Ovary (tissue), 9 donors: ENCODE data around the gene ADRA2C. TPM values are rescaled to one million over a fixed set of nuclear protein-coding genes. Genes with fewer than 3 reads are reported as not detected.

Source experiments
- DNase-seq, 5 donors: peaks; one replicate each; pipeline ENCODE4 v3.0.0-alpha.2; 2019 to 2020
- H3K27ac ChIP-seq, 2 donors: fragments of 200-600 bp; one replicate each; pipeline versions ENCODE4 v1.5.1 to v1.8.0; 2019 to 2022
- H3K27me3 ChIP-seq: fragments of 200-600 bp; one replicate; pipeline ENCODE4 v1.8.0; 2022
- H3K36me3 ChIP-seq: fragments of 200-600 bp; sonication (generic); one replicate; pipeline ENCODE4 v1.5.1; 2019
- H3K4me1 ChIP-seq: one replicate; pipeline ENCODE4 v1.8.1; 2013; ENCODE audit warnings: mild to moderate bottlenecking, moderate library complexity; ENCODE audit not compliant: insufficient read depth
- H3K4me3 ChIP-seq: fragments of 200-600 bp; sonication (generic); one replicate; pipeline ENCODE4 v1.5.1; 2017
- H3K9me3 ChIP-seq, 2 donors: fragments of 200-600 bp in 1 of 2; sonication (generic) in 1 of 2; one replicate each; pipeline versions ENCODE4 v1.5.1 to v1.8.1; 2013 to 2019; ENCODE audit warnings: mild to moderate bottlenecking in 1 of 2, moderate library complexity in 1 of 2
- CTCF ChIP-seq, 3 donors: fragments of 450-650 bp in 2 of 3; fragments of 200-600 bp in 1 of 3; IDR thresholded peaks; one replicate each; pipeline versions ENCODE4 v1.5.1 to v1.8.0; 2016 to 2022; ENCODE audit warnings: antibody characterized with exemption in 3 of 3, mild to moderate bottlenecking in 1 of 3
- EP300 ChIP-seq: sonication (generic); formaldehyde crosslinking; IDR thresholded peaks from one replicate; pipeline ENCODE4 v1.6.1; 2017; ENCODE audit warnings: antibody characterized with exemption
- POLR2A ChIP-seq: fragments of 450-650 bp; IDR thresholded peaks from one replicate; pipeline ENCODE4 v1.6.1; 2017; ENCODE audit warnings: antibody characterized with exemption, mild to moderate bottlenecking, moderate library complexity
- WGBS, 3 donors: extraction: QIAGEN DNeasy Blood & Tissue Kit in 1 of 3; methylation state at CpG; one replicate each; pipeline versions ENCODE4 v1.1.5 to v1.1.7; 2013 to 2017; 5-methylcytosine and 5-hydroxymethylcytosine counted together
- intact Hi-C, 4 donors: fragments of 100-400 bp; cut with DNase I; formaldehyde crosslinking; loops; one replicate each; pipeline versions ENCODE4 v1.11.0 to v1.15.1; 2022 to 2023
- polyA plus RNA-seq, 2 donors: library from polyadenylated mRNA; stranded (reverse); fragments of 200-250 nt in 1 of 2; fragments of 350-450 nt in 1 of 2; fragmentation: Illumina TruSeq in 1 of 2; extraction: RNeasy Lipid Tissue Mini Kit (QIAGEN cat#74804) in 1 of 2; gene quantifications; one replicate each; pipeline ENCODE4 v1.2.3, GENCODE V29; 2013 to 2014
- total RNA-seq, 7 donors: library from RNA; depleted of rRNA in 2 of 7; stranded (reverse); fragments of >200 nt in 2 of 7; fragmentation: NEBNext Ultra II Directional in 3 of 7; extraction: Animal tissue kit (Norgen Biotek cat#: 25700) in 3 of 7; gene quantifications; one replicate each; pipeline versions ENCODE4 v1.1.0 to v1.2.4, GENCODE V29; 2016 to 2023
- donor health status: DM: no; HTN: no; CAD: no; lungs with moderate emphysema.
- donor health status: DM: no; HTN: no; CAD: no.
- donor health status: Bipolar disorder and iron deficiency.
- donor health status: DM: yes; HTN: yes; CAD: no.
- donor health status: DM: no; HTN: no; CAD: no.
- donor health status: DM: yes; HTN: yes; CAD: no.

Gene ADRA2C
- total and polyA plus RNA-seq, 9 donors = 0.35 to 15.1 (median 4.2) TPM

DNA sequence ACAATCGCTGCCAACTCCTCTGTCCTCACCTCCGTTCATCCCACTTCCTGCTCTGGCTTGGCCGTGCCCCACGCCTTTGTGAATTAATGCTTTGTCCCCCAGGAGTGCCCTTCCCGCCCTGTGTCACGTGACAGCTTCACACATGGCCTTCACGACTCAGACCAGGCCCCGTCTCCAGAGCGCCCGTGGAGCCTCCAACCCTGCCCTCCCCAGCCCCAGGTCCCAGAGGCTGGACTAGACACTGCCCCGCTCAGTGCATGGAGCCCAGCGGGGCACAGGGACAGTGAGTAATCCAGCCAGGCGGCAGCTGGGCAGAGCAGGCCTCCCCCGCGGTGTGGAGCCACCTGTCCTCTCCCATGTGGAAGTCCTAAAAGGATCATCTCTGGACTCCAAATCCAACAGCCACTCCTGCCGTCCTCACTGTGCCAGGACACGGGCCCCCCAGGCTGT, 7.4 kb downstream of the ADRA2C start:
- TF ChIP-seq POLR2A = no peak
- TF ChIP-seq EP300 = no peak
- no peak for TF ChIP-seq CTCF (IDR thresholded peaks at IDR 0.05)
- H3K27me3 ChIP-seq = no peaks in the 10 kb centered on the region
- 54 to 79% (median 65%) methylated on average over 17 of the region's 17 CpGs for WGBS, 3 donors
- intact Hi-C loops = no loop called here
- H3K27ac ChIP-seq = no peak overlapping the region
- H3K4me1 ChIP-seq = no peaks in the 10 kb centered on the region
- no peak overlapping the region for H3K4me3 ChIP-seq
- no peaks in the 10 kb centered on the region for H3K9me3 ChIP-seq
- H3K36me3 ChIP-seq = no peaks in the 10 kb centered on the region
- DNase-seq = no peak

GRCh38 chr4:3774253-3774883, 8.2 kb downstream of the ADRA2C start:
- intact Hi-C loops = no loop called here
- no peak for DNase-seq
- Histone ChIP-seq H3K9me3 (no peaks in the 10 kb centered on the region), H3K27me3 (no peaks in the 10 kb centered on the region), H3K4me3 (no peak overlapping the region), H3K4me1 (no peaks in the 10 kb centered on the region), H3K27ac (no peak overlapping the region), H3K36me3 (no peaks in the 10 kb centered on the region)
- TF ChIP-seq EP300 = no peak
- no peak for TF ChIP-seq POLR2A
- no peak for TF ChIP-seq CTCF (IDR thresholded peaks at IDR 0.05)
- WGBS, 3 donors = 67 to 71% (median 67%) methylated on average over 19 of the region's 19 CpGs

- intact Hi-C loops = no loop called here
- H3K36me3 ChIP-seq = no peaks in the 10 kb centered on the region
- TF ChIP-seq EP300 = no peak
- no peak for TF ChIP-seq CTCF (IDR thresholded peaks at IDR 0.05)
- no peak for TF ChIP-seq POLR2A
- no peaks in the 10 kb centered on the region for H3K4me1 ChIP-seq
- 33 to 57% (median 38%) methylated on average over 16 of the region's 16 CpGs for WGBS, 3 donors
- H3K27me3 ChIP-seq = no peaks in the 10 kb centered on the region
- no peak for DNase-seq
- no peaks in the 10 kb centered on the region for H3K9me3 ChIP-seq
- H3K4me3 ChIP-seq = no peak overlapping the region
- no peak overlapping the region for H3K27ac ChIP-seq
These were observed 8.8 kb downstream of the ADRA2C start for GRCh38 chr4:3775005-3775404.

- no peaks in the 10 kb centered on the region for H3K36me3 ChIP-seq
- intact Hi-C loops = no loop called here
- no peaks in the 10 kb centered on the region for H3K4me1 ChIP-seq
- no peak overlapping the region for H3K27ac ChIP-seq
- WGBS, 3 donors = 51 to 79% (median 53%) methylated on average over 4 of the region's 4 CpGs
- no peaks in the 10 kb centered on the region for H3K9me3 ChIP-seq
- no peak for TF ChIP-seq CTCF (IDR thresholded peaks at IDR 0.05)
- no peak for TF ChIP-seq POLR2A
- no peak for TF ChIP-seq EP300
- no peak overlapping the region for H3K4me3 ChIP-seq
- H3K27me3 ChIP-seq = no peaks in the 10 kb centered on the region
- DNase-seq = no peak
These were observed 9.4 kb downstream of the ADRA2C start for GRCh38 chr4:3775576-3775975.
